HCT116 (cell line): ENCODE results near the gene CPM. TPM values are rescaled to one million over a fixed set of nuclear protein-coding genes. Genes with fewer than 3 reads are reported as not detected.

ENCODE experiments used
- ATAC-seq: fragments of 200-7000 bp; cut with Tn5 transposase; 2 replicates; pipeline ENCODE4 v1.9.1; 2020; ENCODE audit warnings: mild to moderate bottlenecking, moderate library complexity
- BruUV-seq: library from RNA; stranded (reverse); fragments of 400-500 nt; replicated peaks from 2 replicates; lab custom pipeline; 2021; lab: Mats Ljungman, UMichigan
- CTCF ChIA-PET: fragments of 300-600 bp; sonication (Branson Sonifier 250); formaldehyde crosslinking; loops from one replicate; lab custom pipeline; 2021; ENCODE audit warnings: antibody characterized with exemption; lab: Charles Lee
- POLR2A ChIA-PET: fragments of 300-600, 350-600 bp; sonication (Branson Sonifier 250); formaldehyde crosslinking; loops from one replicate; lab custom pipeline; 2021; ENCODE audit warnings: antibody characterized with exemption; lab: Charles Lee
- RAD21 ChIA-PET, 2 experiments: fragments of 300-600 bp; sonication (Branson Sonifier 250); formaldehyde crosslinking; loops; one replicate each; lab custom pipeline; 2023; ENCODE audit warnings: low total read pairs in 2 of 2; ENCODE audit not compliant: uncharacterized antibody in 2 of 2, unreplicated experiment in 2 of 2, low non-redundant PET in 1 of 2; lab: Charles Lee
- DNase-seq: peaks from one replicate; pipeline ENCODE4 v3.0.0-alpha.2; 2010; ENCODE audit warnings: low read depth, low spot score
- H2AFZ ChIP-seq: fragments of 200-600 bp; shearing (Covaris generic), sonication (generic); 2 replicates; pipeline ENCODE4 v1.6.1; 2017; ENCODE audit warnings: low read depth, mixed run types, mixed read lengths, antibody characterized with exemption, low read length; ENCODE audit not compliant: poor library complexity, severe bottlenecking
- H3K27ac ChIP-seq: 2 replicates; pipeline ENCODE4 v1.5.1; 2012; ENCODE audit warnings: low read depth, low read length
- H3K27me3 ChIP-seq: fragments of 200-600 bp; sonication (generic); 2 replicates; pipeline ENCODE4 v1.6.1; 2016; ENCODE audit warnings: mixed run types, low read length, mixed read lengths; ENCODE audit not compliant: insufficient read depth
- H3K36me3 ChIP-seq, 2 experiments: fragments of 200-500 bp in 1 of 2; fragments of 200-600 bp in 1 of 2; sonication (Bioruptor generic) in 1 of 2; sonication (generic) in 1 of 2; 2 replicates each; pipeline versions ENCODE4 v1.5.1 to v1.6.1; 2014 to 2016; ENCODE audit warnings: low read length in 2 of 2, inconsistent platforms in 1 of 2, mixed read lengths in 1 of 2, mixed run types in 1 of 2; ENCODE audit not compliant: insufficient read depth in 2 of 2, control insufficient read depth in 1 of 2
- H3K4me1 ChIP-seq, 2 experiments: fragments of 200-600 bp in 1 of 2; sonication (generic) in 1 of 2; 2 replicates each; pipeline versions ENCODE4 v1.5.1 to v1.6.1; 2012 to 2017; ENCODE audit warnings: low read length in 2 of 2, inconsistent platforms in 1 of 2, mild to moderate bottlenecking in 1 of 2, mixed read lengths in 1 of 2, mixed run types in 1 of 2, moderate library complexity in 1 of 2; ENCODE audit not compliant: insufficient read depth in 2 of 2, control insufficient read depth in 1 of 2
- H3K4me2 ChIP-seq: fragments of 200-600 bp; sonication (generic); 2 replicates; pipeline ENCODE4 v1.6.1; 2017; ENCODE audit warnings: mixed run types, low read length, mixed read lengths
- H3K4me3 ChIP-seq, 2 experiments: fragments of 200-600 bp in 1 of 2; sonication (generic) in 1 of 2; replicated peaks in 1 of 2; 2 replicates each; pipeline ENCODE4 v1.5.1; 2011 to 2016; ENCODE audit warnings: low read length in 2 of 2, control low read depth in 1 of 2, low read depth in 1 of 2, mild to moderate bottlenecking in 1 of 2, mixed read lengths in 1 of 2, mixed run types in 1 of 2
- H3K79me2 ChIP-seq: fragments of 200-600 bp; sonication (generic); 2 replicates; pipeline ENCODE4 v1.6.1; 2017; ENCODE audit warnings: mild to moderate bottlenecking, mixed run types, low read length, moderate library complexity, mixed read lengths; ENCODE audit not compliant: insufficient read depth
- H3K9ac ChIP-seq: fragments of 200-600 bp; sonication (generic); 2 replicates; pipeline ENCODE4 v1.6.1; 2016; ENCODE audit warnings: low read length, mixed read lengths
- H3K9me2 ChIP-seq: fragments of 200-600 bp; sonication (generic), shearing (Covaris generic); 2 replicates; pipeline ENCODE4 v1.6.1; 2017; ENCODE audit warnings: mixed run types, mild to moderate bottlenecking, moderate library complexity; ENCODE audit not compliant: insufficient read depth
- H3K9me3 ChIP-seq, 2 experiments: fragments of 200-500 bp in 1 of 2; fragments of 200-600 bp in 1 of 2; sonication (Bioruptor generic) in 1 of 2; sonication (generic) in 1 of 2; 2 replicates each; pipeline ENCODE4 v1.6.1; 2014 to 2017; ENCODE audit warnings: low read length in 2 of 2, mixed read lengths in 2 of 2, inconsistent platforms in 1 of 2, low read depth in 1 of 2, mild to moderate bottlenecking in 1 of 2, mixed run types in 1 of 2, moderate library complexity in 1 of 2; ENCODE audit not compliant: control insufficient read depth in 1 of 2, insufficient read depth in 1 of 2
- H4K20me1 ChIP-seq: fragments of 200-600 bp; sonication (generic), shearing (Covaris generic); 2 replicates; pipeline ENCODE4 v1.6.1; 2017; ENCODE audit warnings: mixed run types, mild to moderate bottlenecking, moderate library complexity; ENCODE audit not compliant: insufficient read depth
- CBX3 ChIP-seq: IDR thresholded peaks from 2 replicates; pipeline ENCODE4 v1.6.1; 2012; ENCODE audit warnings: low read depth
- EGR1 ChIP-seq: IDR thresholded peaks from 2 replicates; pipeline ENCODE4 v1.6.1; 2012; ENCODE audit warnings: low read depth
- ELF1 ChIP-seq: IDR thresholded peaks from 2 replicates; pipeline ENCODE4 v1.6.1; 2012; ENCODE audit warnings: low read depth, borderline replicate concordance
- FOSL1 ChIP-seq: IDR thresholded peaks from 2 replicates; pipeline ENCODE4 v1.6.1; 2012; ENCODE audit warnings: low read depth
- JUND ChIP-seq: IDR thresholded peaks from 2 replicates; pipeline ENCODE4 v1.6.1; 2012
- MAX ChIP-seq: IDR thresholded peaks from 2 replicates; pipeline ENCODE4 v1.6.1; 2012
- POLR2AphosphoS5 ChIP-seq: IDR thresholded peaks from 2 replicates; pipeline ENCODE4 v1.6.1; 2011; ENCODE audit warnings: mild to moderate bottlenecking, low read depth, low read length, moderate library complexity
- RAD21 ChIP-seq: IDR thresholded peaks from 2 replicates; pipeline ENCODE4 v1.6.1; 2012; ENCODE audit warnings: low read depth, mild to moderate bottlenecking
- REST ChIP-seq: IDR thresholded peaks from 2 replicates; pipeline ENCODE4 v1.6.1; 2012; ENCODE audit warnings: low read depth
- SIN3A ChIP-seq: IDR thresholded peaks from 2 replicates; pipeline ENCODE4 v1.6.1; 2012; ENCODE audit warnings: low read depth
- SP1 ChIP-seq: IDR thresholded peaks from 2 replicates; pipeline ENCODE4 v1.6.1; 2012; ENCODE audit warnings: low read depth
- SRF ChIP-seq: IDR thresholded peaks from 2 replicates; pipeline ENCODE4 v1.6.1; 2012; ENCODE audit warnings: low read depth
- TCF7L2 ChIP-seq: IDR thresholded peaks from 2 replicates; pipeline ENCODE4 v1.7.0; 2011; ENCODE audit warnings: borderline replicate concordance, inconsistent platforms; ENCODE audit not compliant: insufficient read depth, insufficient read length; ENCODE audit errors: extremely low read depth
- ZFX ChIP-seq: fragments of 450-650 bp; IDR thresholded peaks from 2 replicates; pipeline ENCODE4 v1.6.1; 2017
- ZNF274 ChIP-seq: fragments of 200-500 bp; sonication (Bioruptor generic); IDR thresholded peaks from 2 replicates; pipeline ENCODE4 v1.6.1; 2014; ENCODE audit warnings: mild to moderate bottlenecking, low read depth, low read length, inconsistent platforms
- intact Hi-C: fragments of 100-400 bp; cut with micrococcal nuclease; formaldehyde crosslinking; loops from 2 replicates; pipeline ENCODE4 v1.10.0; 2022
- total RNA-seq: library from RNA; stranded (reverse); gene quantifications from one replicate; pipeline ENCODE4 v1.2.1, GENCODE V29; 2021; ENCODE audit not compliant: unreplicated experiment
- TF ChIP-seq, protein P1 (sequence below): IDR thresholded peaks from 2 replicates; pipeline ENCODE4 v1.6.1; 2012

CPM gene
- total RNA-seq, 1 experiment from 2014 or later: 5.3 TPM

DNA sequence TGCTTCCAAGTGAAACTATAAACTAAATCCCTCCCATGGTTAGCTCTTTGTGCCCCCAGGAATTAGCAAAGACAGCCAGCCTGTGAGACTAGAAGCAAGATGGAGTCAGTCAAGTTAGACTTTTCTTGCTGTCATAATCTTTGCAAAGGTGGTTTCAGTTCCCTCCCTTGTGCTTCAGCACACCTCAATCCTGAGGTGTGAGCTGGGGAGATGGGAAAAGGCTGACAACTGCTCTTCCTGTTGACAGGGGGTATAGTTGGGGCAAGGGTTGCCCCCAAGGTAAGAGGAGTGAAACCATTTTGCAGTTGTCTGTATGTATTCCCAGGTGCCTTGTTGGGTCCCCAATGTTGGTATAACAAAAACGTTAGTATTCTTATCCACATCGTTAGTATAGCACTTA is 12.3 kb upstream of the CPM start:
- BruUV-seq: no TSS peak
- Histone ChIP-seq H4K20me1 (no peaks in the 10 kb centered on the region), H3K9ac (no peak overlapping the region), H3K4me1 (no peaks in the 10 kb centered on the region), H3K9me3 (no peaks in the 10 kb centered on the region), H3K9me2 (no peaks in the 10 kb centered on the region), H3K27ac (no peak overlapping the region), H3K27me3 (no peaks in the 10 kb centered on the region), H3K79me2 (no peaks in the 10 kb centered on the region), H2AFZ (no peak overlapping the region), H3K4me2 (no peak overlapping the region), H3K36me3 (no peaks in the 10 kb centered on the region), H3K4me3 (no peak overlapping the region)
- CTCF ChIA-PET: no interaction called here
- RAD21 ChIA-PET: no interaction called here
- DNase-seq: no peak
- ATAC-seq: no peak
- no peak for TF ChIP-seq ZFX
- no peak for TF ChIP-seq SP1
- no peak for TF ChIP-seq JUND
- TF ChIP-seq REST: no peak
- TF ChIP-seq, protein P1, sequence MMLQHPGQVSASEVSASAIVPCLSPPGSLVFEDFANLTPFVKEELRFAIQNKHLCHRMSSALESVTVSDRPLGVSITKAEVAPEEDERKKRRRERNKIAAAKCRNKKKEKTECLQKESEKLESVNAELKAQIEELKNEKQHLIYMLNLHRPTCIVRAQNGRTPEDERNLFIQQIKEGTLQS: no peak
- no peak for TF ChIP-seq TCF7L2
- TF ChIP-seq SIN3A: no peak
- no peak for TF ChIP-seq CBX3
- TF ChIP-seq ZNF274: no peak
- TF ChIP-seq RAD21: no peak
- no peak for TF ChIP-seq EGR1
- TF ChIP-seq SRF: no peak
- TF ChIP-seq POLR2AphosphoS5: no peak
- no peak for TF ChIP-seq ELF1
- TF ChIP-seq FOSL1: no peak
- no peak for TF ChIP-seq MAX
- POLR2A ChIA-PET: no interaction called here
- intact Hi-C loops: no loop called here
